ENCODE measurements around the gene KCNA1. TPM values are rescaled to one million over a fixed set of nuclear protein-coding genes. Genes with fewer than 3 reads are reported as not detected.

KCNA1 gene
- polyA plus RNA-seq, 1 donor (not counting 4 experiments of a cell fraction or from before 2014, with no cell fraction given), result not detected

DNA sequence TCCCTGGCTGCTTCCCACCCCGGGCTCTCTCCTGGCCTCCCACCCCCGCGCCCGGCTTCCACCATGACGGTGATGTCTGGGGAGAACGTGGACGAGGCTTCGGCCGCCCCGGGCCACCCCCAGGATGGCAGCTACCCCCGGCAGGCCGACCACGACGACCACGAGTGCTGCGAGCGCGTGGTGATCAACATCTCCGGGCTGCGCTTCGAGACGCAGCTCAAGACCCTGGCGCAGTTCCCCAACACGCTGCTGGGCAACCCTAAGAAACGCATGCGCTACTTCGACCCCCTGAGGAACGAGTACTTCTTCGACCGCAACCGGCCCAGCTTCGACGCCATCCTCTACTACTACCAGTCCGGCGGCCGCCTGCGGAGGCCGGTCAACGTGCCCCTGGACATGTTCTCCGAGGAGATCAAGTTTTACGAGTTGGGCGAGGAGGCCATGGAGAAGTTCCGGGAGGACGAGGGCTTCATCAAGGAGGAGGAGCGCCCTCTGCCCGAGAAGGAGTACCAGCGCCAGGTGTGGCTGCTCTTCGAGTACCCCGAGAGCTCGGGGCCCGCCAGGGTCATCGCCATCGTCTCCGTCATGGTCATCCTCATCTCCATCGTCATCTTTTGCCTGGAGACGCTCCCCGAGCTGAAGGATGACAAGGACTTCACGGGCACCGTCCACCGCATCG lies 1.8 kb downstream of the KCNA1 start:
- H3K27ac ChIP-seq (ENCODE audit: control insufficient read depth, insufficient read depth, low read length), result no peak overlapping the region
- FAIRE-seq (no peak), DNase-seq (ENCODE audit: low read depth, low spot score) (no peak)
- no peaks in the 10 kb centered on the region for H3K9me3 ChIP-seq (ENCODE audit: control insufficient read depth, low read depth, low read length)
- dilution Hi-C loops (cut with MboI; ENCODE audit: extremely low pct_ligation_motif_present, low sequenced_read_pairs), result no loop called here
- no peak overlapping the region for H2AFZ ChIP-seq (ENCODE audit: control insufficient read depth, low read length)
- H3K4me1 ChIP-seq (ENCODE audit: control insufficient read depth, extremely low read depth, insufficient read depth, low read length), result peaks cover 3% of the 10 kb centered on the region
- H3K9me1 ChIP-seq (ENCODE audit: control insufficient read depth, extremely low read depth, insufficient read depth, low read length), result no peaks in the 10 kb centered on the region
- no peak overlapping the region for H3K9ac ChIP-seq (ENCODE audit: control insufficient read depth, extremely low read depth, insufficient read depth, low read length)
- H3K4me3 ChIP-seq (ENCODE audit: control insufficient read depth in 2 of 3, extremely low read depth in 1 of 3, insufficient read depth in 2 of 3, low read depth in 1 of 3, low read length in 3 of 3), result no peak overlapping the region
- H3K4me2 ChIP-seq (ENCODE audit: control insufficient read depth, extremely low read depth, insufficient read depth, low read depth, low read length), result no peak overlapping the region
- no peaks in the 10 kb centered on the region for H3K36me3 ChIP-seq (ENCODE audit: control insufficient read depth in 2 of 2, extremely low read depth in 1 of 2, insufficient read depth in 2 of 2, low read length in 2 of 2)
- no peaks in the 10 kb centered on the region for H4K20me1 ChIP-seq (ENCODE audit: control insufficient read depth, extremely low read depth, insufficient read depth, low read length)
- no peaks in the 10 kb centered on the region for H3K79me2 ChIP-seq (ENCODE audit: control insufficient read depth, insufficient read depth, low read length)
- peaks cover 58% of the 10 kb centered on the region for H3K27me3 ChIP-seq (ENCODE audit: control insufficient read depth, extremely low read depth, insufficient read depth, low read length)
- TF ChIP-seq EZH2 (IDR thresholded peaks at IDR 0.05; ENCODE audit: low read length), result peak; percentile 37
- TF ChIP-seq, protein P1, sequence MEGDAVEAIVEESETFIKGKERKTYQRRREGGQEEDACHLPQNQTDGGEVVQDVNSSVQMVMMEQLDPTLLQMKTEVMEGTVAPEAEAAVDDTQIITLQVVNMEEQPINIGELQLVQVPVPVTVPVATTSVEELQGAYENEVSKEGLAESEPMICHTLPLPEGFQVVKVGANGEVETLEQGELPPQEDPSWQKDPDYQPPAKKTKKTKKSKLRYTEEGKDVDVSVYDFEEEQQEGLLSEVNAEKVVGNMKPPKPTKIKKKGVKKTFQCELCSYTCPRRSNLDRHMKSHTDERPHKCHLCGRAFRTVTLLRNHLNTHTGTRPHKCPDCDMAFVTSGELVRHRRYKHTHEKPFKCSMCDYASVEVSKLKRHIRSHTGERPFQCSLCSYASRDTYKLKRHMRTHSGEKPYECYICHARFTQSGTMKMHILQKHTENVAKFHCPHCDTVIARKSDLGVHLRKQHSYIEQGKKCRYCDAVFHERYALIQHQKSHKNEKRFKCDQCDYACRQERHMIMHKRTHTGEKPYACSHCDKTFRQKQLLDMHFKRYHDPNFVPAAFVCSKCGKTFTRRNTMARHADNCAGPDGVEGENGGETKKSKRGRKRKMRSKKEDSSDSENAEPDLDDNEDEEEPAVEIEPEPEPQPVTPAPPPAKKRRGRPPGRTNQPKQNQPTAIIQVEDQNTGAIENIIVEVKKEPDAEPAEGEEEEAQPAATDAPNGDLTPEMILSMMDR (optimal IDR thresholded peaks at IDR 0.05 in 1 of 3, IDR thresholded peaks at IDR 0.05 in 1 of 3, conservative IDR thresholded peaks at IDR 0.05 in 1 of 3; ENCODE audit: extremely low read depth in 1 of 3, insufficient read depth in 2 of 3, low read length in 3 of 3), result no peak

DNA sequence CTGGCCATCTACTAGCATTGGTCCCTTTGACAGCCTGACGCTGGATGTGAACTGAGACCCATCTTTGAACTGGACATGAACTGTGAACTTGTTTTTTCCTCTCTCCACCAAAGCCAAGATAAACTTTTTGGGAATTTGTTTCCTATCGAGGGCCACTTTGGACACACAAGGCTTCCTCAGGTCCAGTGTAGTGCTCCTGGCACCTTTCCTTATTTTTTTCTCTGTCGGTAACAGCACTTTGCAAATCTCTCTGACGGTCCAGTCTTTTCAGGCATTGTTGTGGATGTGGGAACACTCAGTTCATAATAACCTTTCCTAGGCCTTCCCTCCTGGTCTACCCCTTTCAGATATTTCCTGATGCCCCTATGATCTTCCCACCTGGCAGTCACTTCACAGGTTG lies 5.0 kb downstream of the KCNA1 start:
- Histone ChIP-seq H3K4me3 (ENCODE audit: control insufficient read depth in 2 of 3, extremely low read depth in 1 of 3, insufficient read depth in 2 of 3, low read depth in 1 of 3, low read length in 3 of 3) (no peak overlapping the region), H3K9me1 (ENCODE audit: control insufficient read depth, extremely low read depth, insufficient read depth, low read length) (no peaks in the 10 kb centered on the region), H3K9ac (ENCODE audit: control insufficient read depth, extremely low read depth, insufficient read depth, low read length) (no peak overlapping the region), H3K9me3 (ENCODE audit: control insufficient read depth, low read depth, low read length) (no peaks in the 10 kb centered on the region), H3K36me3 (ENCODE audit: control insufficient read depth in 2 of 2, extremely low read depth in 1 of 2, insufficient read depth in 2 of 2, low read length in 2 of 2) (no peaks in the 10 kb centered on the region), H3K27me3 (ENCODE audit: control insufficient read depth, extremely low read depth, insufficient read depth, low read length) (peaks cover 44% of the 10 kb centered on the region), H3K27ac (ENCODE audit: control insufficient read depth, insufficient read depth, low read length) (no peak overlapping the region), H2AFZ (ENCODE audit: control insufficient read depth, low read length) (no peak overlapping the region), H3K4me2 (ENCODE audit: control insufficient read depth, extremely low read depth, insufficient read depth, low read depth, low read length) (no peak overlapping the region), H3K79me2 (ENCODE audit: control insufficient read depth, insufficient read depth, low read length) (no peaks in the 10 kb centered on the region), H3K4me1 (ENCODE audit: control insufficient read depth, extremely low read depth, insufficient read depth, low read length) (peaks cover 3% of the 10 kb centered on the region), H4K20me1 (ENCODE audit: control insufficient read depth, extremely low read depth, insufficient read depth, low read length) (no peaks in the 10 kb centered on the region)
- dilution Hi-C loops (cut with MboI; ENCODE audit: extremely low pct_ligation_motif_present, low sequenced_read_pairs), result no loop called here
- FAIRE-seq (no peak), DNase-seq (ENCODE audit: low read depth, low spot score) (no peak)
- no peak for TF ChIP-seq EZH2 (IDR thresholded peaks at IDR 0.05; ENCODE audit: low read length)
- TF ChIP-seq, protein P1 (optimal IDR thresholded peaks at IDR 0.05 in 1 of 3, IDR thresholded peaks at IDR 0.05 in 1 of 3, conservative IDR thresholded peaks at IDR 0.05 in 1 of 3; ENCODE audit: extremely low read depth in 1 of 3, insufficient read depth in 2 of 3, low read length in 3 of 3), result no peak
